Suprapubic skin (tissue), 4 donors: ENCODE results near the gene RHEX.

Source experiments
- EP300 ChIP-seq: sonication (generic); formaldehyde crosslinking; IDR thresholded peaks from one replicate; pipeline ENCODE4 v1.6.1; 2017; ENCODE audit warnings: antibody characterized with exemption
- POLR2AphosphoS5 ChIP-seq, 3 donors: sonication (generic); formaldehyde crosslinking; IDR thresholded peaks; one replicate each; pipeline ENCODE4 v1.6.1; 2017; ENCODE audit warnings: antibody characterized with exemption in 3 of 3
- TF ChIP-seq, protein P1 (sequence below), 2 donors: fragments of 200-600 bp in 1 of 2; fragments of 450-650 bp in 1 of 2; sonication (generic) in 1 of 2; IDR thresholded peaks; one replicate each; pipeline ENCODE4 v1.5.1; 2016 to 2019; ENCODE audit warnings: antibody characterized with exemption in 2 of 2, mild to moderate bottlenecking in 1 of 2, moderate library complexity in 1 of 2

DNA sequence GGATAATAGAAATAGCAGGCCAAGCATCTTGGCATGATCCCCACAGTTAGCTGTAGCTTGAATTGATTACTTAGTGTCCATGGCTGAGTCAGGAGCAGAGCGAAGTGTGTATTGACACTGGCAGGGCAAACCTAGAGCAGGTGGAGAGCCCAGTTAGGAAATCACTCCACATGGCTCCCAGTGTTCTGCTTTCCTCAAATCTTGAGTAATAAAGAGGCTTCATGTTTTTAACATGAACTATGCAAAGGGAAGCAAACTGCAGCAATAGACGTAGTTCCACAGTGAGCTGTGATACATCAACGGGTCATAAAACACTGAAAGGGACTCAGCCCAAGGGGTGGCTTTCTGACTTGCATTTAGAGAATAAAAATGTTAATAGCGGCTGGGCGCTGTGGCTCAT, 28.9 kb downstream of the RHEX start:
- TF ChIP-seq EP300, result no peak
- TF ChIP-seq, protein P1, sequence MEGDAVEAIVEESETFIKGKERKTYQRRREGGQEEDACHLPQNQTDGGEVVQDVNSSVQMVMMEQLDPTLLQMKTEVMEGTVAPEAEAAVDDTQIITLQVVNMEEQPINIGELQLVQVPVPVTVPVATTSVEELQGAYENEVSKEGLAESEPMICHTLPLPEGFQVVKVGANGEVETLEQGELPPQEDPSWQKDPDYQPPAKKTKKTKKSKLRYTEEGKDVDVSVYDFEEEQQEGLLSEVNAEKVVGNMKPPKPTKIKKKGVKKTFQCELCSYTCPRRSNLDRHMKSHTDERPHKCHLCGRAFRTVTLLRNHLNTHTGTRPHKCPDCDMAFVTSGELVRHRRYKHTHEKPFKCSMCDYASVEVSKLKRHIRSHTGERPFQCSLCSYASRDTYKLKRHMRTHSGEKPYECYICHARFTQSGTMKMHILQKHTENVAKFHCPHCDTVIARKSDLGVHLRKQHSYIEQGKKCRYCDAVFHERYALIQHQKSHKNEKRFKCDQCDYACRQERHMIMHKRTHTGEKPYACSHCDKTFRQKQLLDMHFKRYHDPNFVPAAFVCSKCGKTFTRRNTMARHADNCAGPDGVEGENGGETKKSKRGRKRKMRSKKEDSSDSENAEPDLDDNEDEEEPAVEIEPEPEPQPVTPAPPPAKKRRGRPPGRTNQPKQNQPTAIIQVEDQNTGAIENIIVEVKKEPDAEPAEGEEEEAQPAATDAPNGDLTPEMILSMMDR (IDR thresholded peaks at IDR 0.05), result no peak
- TF ChIP-seq POLR2AphosphoS5 (IDR thresholded peaks at IDR 0.05), result no peak
